HepG2 (cell line): Measurements from ENCODE around the gene CEP63. TPM values are rescaled to one million over a fixed set of nuclear protein-coding genes. Genes with fewer than 3 reads are reported as not detected.

ENCODE experiments used
- FLYWCH1 ChIP-seq: sonication (generic); formaldehyde crosslinking; IDR thresholded peaks from 2 replicates; pipeline ENCODE4 v1.8.1; 2023; ENCODE audit warnings: mild to moderate bottlenecking, missing genetic modification reagents
- HNRNPUL1 ChIP-seq: fragments of 200-400 bp; formaldehyde crosslinking; IDR thresholded peaks from 2 replicates; pipeline ENCODE4 v1.6.1; 2017; ENCODE audit warnings: low read depth, mild to moderate bottlenecking, low read length, moderate library complexity
- HOXD1 ChIP-seq: sonication (generic); formaldehyde crosslinking; IDR thresholded peaks from 2 replicates; pipeline ENCODE4 v1.5.0; 2020; ENCODE audit warnings: missing genetic modification reagents
- KMT2A ChIP-seq: sonication (generic); formaldehyde crosslinking; IDR thresholded peaks from 2 replicates; pipeline ENCODE4 v1.4.0; 2020; ENCODE audit warnings: missing genetic modification reagents
- NR1H2 ChIP-seq: sonication (generic); formaldehyde crosslinking; IDR thresholded peaks from 2 replicates; pipeline ENCODE4 v1.8.1; 2022; ENCODE audit warnings: low read depth, missing genetic modification reagents, borderline replicate concordance
- RARG ChIP-seq: sonication (generic); formaldehyde crosslinking; IDR thresholded peaks from 2 replicates; pipeline ENCODE4 v1.4.0; 2020; ENCODE audit warnings: low read depth, mild to moderate bottlenecking, missing genetic modification reagents
- SALL1 ChIP-seq: sonication (generic); formaldehyde crosslinking; IDR thresholded peaks from 2 replicates; pipeline ENCODE4 v1.8.0; 2022; ENCODE audit warnings: mild to moderate bottlenecking, missing genetic modification reagents
- SIN3B ChIP-seq: fragments of 150-350 bp; IDR thresholded peaks from 2 replicates; pipeline ENCODE4 v1.6.1; 2014; ENCODE audit warnings: low read length
- ZBTB8A ChIP-seq: sonication (generic); formaldehyde crosslinking; IDR thresholded peaks from 2 replicates; pipeline ENCODE4 v1.4.0; 2020; ENCODE audit warnings: mild to moderate bottlenecking, low read depth, missing genetic modification reagents, borderline replicate concordance
- ZKSCAN1 ChIP-seq: fragments of 150-350 bp; IDR thresholded peaks from 2 replicates; pipeline ENCODE4 v1.6.1; 2014; ENCODE audit warnings: low read length
- ZNF256 ChIP-seq: sonication (generic); formaldehyde crosslinking; conservative IDR thresholded peaks from 2 replicates; pipeline ENCODE4 v1.4.0; 2020; ENCODE audit warnings: missing genetic modification reagents
- ZNF772 ChIP-seq: sonication (generic); formaldehyde crosslinking; IDR thresholded peaks from 2 replicates; pipeline ENCODE4 v1.5.0; 2020; ENCODE audit warnings: mild to moderate bottlenecking, missing genetic modification reagents
- ZNF775 ChIP-seq: sonication (generic); formaldehyde crosslinking; IDR thresholded peaks from 2 replicates; pipeline ENCODE4 v1.4.0; 2020; ENCODE audit warnings: missing genetic modification reagents, mild to moderate bottlenecking, moderate library complexity, borderline replicate concordance
- ZSCAN30 ChIP-seq: sonication (generic); formaldehyde crosslinking; IDR thresholded peaks from 2 replicates; pipeline ENCODE4 v1.5.0; 2020; ENCODE audit warnings: mild to moderate bottlenecking, missing genetic modification reagents
- polyA plus RNA-seq, 8 experiments: library from polyadenylated mRNA; depleted of rRNA in 3 of 8; stranded (reverse) in 7 of 8; unstranded in 1 of 8; fragments of >200 nt; fragmentation: Illumina TruSeq in 4 of 8; extraction: Trizol in 4 of 8; gene quantifications; 2 replicates each; pipeline versions ENCODE4 v1.2.1 to v1.2.3, GENCODE V29; 2011 to 2016; ENCODE audit warnings: low read depth in 4 of 8, missing spikeins in 1 of 8, mixed read lengths in 1 of 8; ENCODE audit not compliant: insufficient read depth in 1 of 8
- total RNA-seq, 5 experiments: library from RNA; depleted of rRNA; stranded (reverse); fragments of >200 nt; fragmentation: Illumina TruSeq; extraction: Trizol; gene quantifications; 2 replicates each; pipeline ENCODE4 v1.2.3, GENCODE V29; 2016; ENCODE audit warnings: low read depth in 1 of 5
- TF ChIP-seq, protein P1 (sequence below): sonication (generic); formaldehyde crosslinking; IDR thresholded peaks from 2 replicates; pipeline ENCODE4 v1.4.0; 2020; ENCODE audit warnings: missing genetic modification reagents
- TF ChIP-seq, protein P2 (sequence below): fragments of 450-650 bp; IDR thresholded peaks from 2 replicates; pipeline ENCODE4 v1.6.1; 2017
- TF ChIP-seq, protein P3 (sequence below): sonication (generic); formaldehyde crosslinking; IDR thresholded peaks from 2 replicates; pipeline ENCODE4 v1.5.0; 2020; ENCODE audit warnings: missing genetic modification reagents
- TF ChIP-seq, protein P4 (sequence below): sonication (generic); formaldehyde crosslinking; IDR thresholded peaks from 2 replicates; pipeline ENCODE4 v1.9.0; 2021; ENCODE audit warnings: missing genetic modification reagents, mild to moderate bottlenecking, borderline replicate concordance
- TF ChIP-seq, protein P5 (sequence below): sonication (generic); formaldehyde crosslinking; IDR thresholded peaks from 2 replicates; pipeline ENCODE4 v1.5.0; 2020; ENCODE audit warnings: mild to moderate bottlenecking, missing genetic modification reagents

The CEP63 gene
- total and polyA plus RNA-seq, 2 of the 13 experiments (the other 11 are each of a cell fraction or from before 2014, with no cell fraction given), result 7.2 to 18.4 TPM

DNA sequence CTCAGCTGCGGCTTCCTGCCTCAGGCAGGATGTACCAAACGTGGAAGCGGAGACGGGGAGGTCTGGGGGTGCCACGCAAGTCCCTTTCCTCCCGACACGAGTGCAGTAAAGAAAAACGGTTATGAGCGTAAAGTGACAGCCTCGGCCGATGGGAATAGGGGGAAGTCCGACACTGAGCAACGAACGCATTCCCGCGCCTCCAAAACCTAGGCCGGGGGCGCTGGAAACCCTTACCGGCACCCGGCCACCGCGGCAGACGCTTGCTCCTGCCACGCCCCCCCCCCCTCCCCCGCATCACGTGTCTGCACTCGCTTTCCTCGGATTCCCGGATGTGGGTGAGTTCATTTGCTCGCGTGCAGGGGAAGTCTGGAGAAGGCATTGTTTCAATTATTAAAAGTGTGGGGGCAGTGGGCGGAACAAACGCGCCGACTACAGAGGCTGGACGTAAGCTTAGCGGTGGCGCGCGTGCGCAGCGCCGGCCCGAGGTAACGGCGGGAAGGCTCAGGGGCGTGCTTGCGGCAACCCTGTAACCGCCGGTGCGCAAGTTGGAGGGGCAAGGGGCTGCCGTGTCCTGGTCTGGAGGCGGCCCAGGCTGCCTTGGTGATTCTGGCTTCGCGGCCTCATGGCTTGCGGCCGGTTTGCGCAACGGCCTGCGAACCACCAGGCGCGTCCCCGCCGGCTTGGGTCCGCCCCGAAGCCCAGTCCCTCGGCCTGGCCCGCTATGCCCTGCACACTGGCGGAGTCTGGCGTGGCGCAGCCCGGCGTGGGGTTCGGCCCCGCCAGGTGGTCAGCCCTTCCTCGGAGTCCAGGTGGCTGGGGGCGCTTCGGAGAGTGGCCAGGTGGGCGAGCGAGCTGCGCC lies at the start of gene CEP63, which contains the start of gene ANAPC13 (continued):
- TF ChIP-seq RARG (CRISPR knock-in tag) (peak; percentile 82; the same call in 1 of the 2 replicates), ZNF772 (0 out of 2 replicates have a peak, but pooled peaks have one; percentile 48), ZKSCAN1 (no peak; the same call in 1 of the 2 replicates), HNRNPUL1 (peak; percentile 41; the same call in 1 of the 2 replicates), NR1H2 (CRISPR knock-in tag) (no peak), ZNF256 (CRISPR knock-in tag) (peak; percentile 21; the same call in 1 of the 2 replicates), HOXD1 (CRISPR knock-in tag) (peak; percentile 36; the same call in 1 of the 2 replicates), ZNF775 (no peak), SIN3B (no peak), ZBTB8A (CRISPR knock-in tag) (0 out of 2 replicates have a peak, but pooled peaks have one; percentile 39), FLYWCH1 (CRISPR knock-in tag) (no peak), ZSCAN30 (CRISPR knock-in tag) (peak; percentile 83; the same call in 1 of the 2 replicates), SALL1 (CRISPR knock-in tag) (peak; percentile 81), KMT2A (CRISPR knock-in tag) (peak; percentile 74)
- TF ChIP-seq, protein P1, sequence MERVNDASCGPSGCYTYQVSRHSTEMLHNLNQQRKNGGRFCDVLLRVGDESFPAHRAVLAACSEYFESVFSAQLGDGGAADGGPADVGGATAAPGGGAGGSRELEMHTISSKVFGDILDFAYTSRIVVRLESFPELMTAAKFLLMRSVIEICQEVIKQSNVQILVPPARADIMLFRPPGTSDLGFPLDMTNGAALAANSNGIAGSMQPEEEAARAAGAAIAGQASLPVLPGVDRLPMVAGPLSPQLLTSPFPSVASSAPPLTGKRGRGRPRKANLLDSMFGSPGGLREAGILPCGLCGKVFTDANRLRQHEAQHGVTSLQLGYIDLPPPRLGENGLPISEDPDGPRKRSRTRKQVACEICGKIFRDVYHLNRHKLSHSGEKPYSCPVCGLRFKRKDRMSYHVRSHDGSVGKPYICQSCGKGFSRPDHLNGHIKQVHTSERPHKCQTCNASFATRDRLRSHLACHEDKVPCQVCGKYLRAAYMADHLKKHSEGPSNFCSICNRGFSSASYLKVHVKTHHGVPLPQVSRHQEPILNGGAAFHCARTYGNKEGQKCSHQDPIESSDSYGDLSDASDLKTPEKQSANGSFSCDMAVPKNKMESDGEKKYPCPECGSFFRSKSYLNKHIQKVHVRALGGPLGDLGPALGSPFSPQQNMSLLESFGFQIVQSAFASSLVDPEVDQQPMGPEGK, result peak; percentile 87
- TF ChIP-seq, protein P2, sequence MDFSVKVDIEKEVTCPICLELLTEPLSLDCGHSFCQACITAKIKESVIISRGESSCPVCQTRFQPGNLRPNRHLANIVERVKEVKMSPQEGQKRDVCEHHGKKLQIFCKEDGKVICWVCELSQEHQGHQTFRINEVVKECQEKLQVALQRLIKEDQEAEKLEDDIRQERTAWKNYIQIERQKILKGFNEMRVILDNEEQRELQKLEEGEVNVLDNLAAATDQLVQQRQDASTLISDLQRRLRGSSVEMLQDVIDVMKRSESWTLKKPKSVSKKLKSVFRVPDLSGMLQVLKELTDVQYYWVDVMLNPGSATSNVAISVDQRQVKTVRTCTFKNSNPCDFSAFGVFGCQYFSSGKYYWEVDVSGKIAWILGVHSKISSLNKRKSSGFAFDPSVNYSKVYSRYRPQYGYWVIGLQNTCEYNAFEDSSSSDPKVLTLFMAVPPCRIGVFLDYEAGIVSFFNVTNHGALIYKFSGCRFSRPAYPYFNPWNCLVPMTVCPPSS, result no peak
- TF ChIP-seq, protein P3, sequence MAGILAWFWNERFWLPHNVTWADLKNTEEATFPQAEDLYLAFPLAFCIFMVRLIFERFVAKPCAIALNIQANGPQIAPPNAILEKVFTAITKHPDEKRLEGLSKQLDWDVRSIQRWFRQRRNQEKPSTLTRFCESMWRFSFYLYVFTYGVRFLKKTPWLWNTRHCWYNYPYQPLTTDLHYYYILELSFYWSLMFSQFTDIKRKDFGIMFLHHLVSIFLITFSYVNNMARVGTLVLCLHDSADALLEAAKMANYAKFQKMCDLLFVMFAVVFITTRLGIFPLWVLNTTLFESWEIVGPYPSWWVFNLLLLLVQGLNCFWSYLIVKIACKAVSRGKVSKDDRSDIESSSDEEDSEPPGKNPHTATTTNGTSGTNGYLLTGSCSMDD (CRISPR knock-in tag), result no peak
- TF ChIP-seq, protein P4, sequence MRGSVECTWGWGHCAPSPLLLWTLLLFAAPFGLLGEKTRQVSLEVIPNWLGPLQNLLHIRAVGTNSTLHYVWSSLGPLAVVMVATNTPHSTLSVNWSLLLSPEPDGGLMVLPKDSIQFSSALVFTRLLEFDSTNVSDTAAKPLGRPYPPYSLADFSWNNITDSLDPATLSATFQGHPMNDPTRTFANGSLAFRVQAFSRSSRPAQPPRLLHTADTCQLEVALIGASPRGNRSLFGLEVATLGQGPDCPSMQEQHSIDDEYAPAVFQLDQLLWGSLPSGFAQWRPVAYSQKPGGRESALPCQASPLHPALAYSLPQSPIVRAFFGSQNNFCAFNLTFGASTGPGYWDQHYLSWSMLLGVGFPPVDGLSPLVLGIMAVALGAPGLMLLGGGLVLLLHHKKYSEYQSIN, result no peak
- TF ChIP-seq, protein P5, sequence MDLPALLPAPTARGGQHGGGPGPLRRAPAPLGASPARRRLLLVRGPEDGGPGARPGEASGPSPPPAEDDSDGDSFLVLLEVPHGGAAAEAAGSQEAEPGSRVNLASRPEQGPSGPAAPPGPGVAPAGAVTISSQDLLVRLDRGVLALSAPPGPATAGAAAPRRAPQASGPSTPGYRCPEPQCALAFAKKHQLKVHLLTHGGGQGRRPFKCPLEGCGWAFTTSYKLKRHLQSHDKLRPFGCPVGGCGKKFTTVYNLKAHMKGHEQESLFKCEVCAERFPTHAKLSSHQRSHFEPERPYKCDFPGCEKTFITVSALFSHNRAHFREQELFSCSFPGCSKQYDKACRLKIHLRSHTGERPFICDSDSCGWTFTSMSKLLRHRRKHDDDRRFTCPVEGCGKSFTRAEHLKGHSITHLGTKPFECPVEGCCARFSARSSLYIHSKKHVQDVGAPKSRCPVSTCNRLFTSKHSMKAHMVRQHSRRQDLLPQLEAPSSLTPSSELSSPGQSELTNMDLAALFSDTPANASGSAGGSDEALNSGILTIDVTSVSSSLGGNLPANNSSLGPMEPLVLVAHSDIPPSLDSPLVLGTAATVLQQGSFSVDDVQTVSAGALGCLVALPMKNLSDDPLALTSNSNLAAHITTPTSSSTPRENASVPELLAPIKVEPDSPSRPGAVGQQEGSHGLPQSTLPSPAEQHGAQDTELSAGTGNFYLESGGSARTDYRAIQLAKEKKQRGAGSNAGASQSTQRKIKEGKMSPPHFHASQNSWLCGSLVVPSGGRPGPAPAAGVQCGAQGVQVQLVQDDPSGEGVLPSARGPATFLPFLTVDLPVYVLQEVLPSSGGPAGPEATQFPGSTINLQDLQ (CRISPR knock-in tag), result peak; percentile 40; the same call in 1 of the 2 replicates
